GM19452 (cell line): Measurements from ENCODE around the gene TNFSF13.

Experiments
- ATAC-seq: cut with Tn5 transposase; IDR thresholded peaks from one replicate; pipeline ENCODE4 v1.9.1; 2021; ENCODE audit not compliant: unreplicated experiment

Gene TNFSF13

DNA sequence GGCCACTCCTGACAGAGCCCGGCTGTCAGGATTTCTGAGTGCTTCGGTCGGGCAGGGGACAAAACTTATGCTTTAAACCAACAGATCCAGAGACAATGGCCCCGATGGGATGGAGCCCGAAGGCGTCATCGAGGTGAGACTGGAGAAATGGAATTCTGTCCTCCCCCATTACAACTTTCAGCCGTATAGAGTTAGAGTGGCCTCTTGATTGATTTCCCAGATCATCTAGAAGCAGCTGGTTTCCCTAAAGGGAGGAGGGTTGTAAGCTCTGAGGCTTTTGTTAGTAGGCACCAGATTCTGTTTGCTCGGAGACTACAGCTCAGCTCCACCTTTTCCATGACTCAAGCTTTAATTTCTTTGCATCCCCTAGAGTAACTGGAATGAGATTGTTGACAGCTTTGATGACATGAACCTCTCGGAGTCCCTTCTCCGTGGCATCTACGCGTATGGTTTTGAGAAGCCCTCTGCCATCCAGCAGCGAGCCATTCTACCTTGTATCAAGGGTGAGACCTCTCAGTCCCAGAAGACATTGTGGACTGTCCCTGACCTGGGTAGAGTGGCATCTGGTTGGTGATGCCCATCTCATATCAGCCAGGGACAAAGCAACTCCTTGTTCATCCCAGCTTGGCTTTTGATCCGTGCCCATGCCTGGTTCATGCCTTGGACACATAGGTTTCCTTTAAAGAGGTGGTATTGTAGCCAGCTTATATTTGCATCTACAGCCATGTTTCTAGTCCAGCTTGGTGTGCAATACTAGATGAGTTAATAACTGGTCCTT is 15.8 kb downstream of the TNFSF13 start:
- ATAC-seq = no peak

GRCh38 chr17:7575481-7575883 is 16.9 kb downstream of the TNFSF13 start:
- ATAC-seq = no peak

DNA sequence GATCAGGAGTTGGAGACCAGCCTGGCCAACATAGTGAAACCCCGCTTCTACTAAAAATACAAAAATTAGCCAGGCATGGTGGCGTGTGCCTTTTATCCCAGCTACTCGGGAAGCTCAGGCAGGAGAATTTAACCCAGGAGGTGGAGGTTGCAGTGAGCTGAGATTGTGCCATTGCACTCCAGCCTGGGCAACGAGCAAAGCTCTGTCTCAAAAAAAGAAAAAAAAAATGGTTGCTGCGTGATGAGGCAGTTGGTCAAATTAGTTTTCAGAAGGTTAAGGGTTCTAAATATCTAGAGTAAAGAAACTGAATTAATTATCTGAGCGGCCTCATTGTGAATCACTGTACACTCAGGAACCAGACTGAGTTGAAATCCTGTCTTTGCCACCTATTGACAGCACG is 17.4 kb downstream of the TNFSF13 start:
- no peak for ATAC-seq

DNA sequence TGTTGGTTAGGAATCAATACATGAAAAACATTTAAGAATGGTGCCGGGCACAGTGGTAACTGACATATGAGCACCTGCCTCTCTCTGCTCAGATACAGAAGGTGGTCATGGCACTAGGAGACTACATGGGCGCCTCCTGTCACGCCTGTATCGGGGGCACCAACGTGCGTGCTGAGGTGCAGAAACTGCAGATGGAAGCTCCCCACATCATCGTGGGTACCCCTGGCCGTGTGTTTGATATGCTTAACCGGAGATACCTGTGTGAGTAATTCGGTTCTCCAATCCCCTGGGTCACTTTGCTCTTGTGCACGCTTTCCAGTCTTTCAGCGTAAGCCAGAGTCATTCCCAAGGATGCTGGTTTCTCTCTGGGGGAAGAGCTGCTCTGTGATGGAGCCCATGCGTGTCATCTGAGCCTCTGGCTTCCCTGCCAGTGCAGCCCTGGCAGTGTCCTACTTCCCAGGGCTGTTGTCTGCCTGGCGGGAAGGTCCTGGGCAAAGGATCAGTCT is 17.9 kb downstream of the TNFSF13 start:
- ATAC-seq = no peak

- ATAC-seq = no peak
Observed at GRCh38 chr17:7577327-7578199, 19.0 kb downstream of the TNFSF13 start.

GRCh38 chr17:7579001-7579833 is 20.7 kb downstream of the TNFSF13 start, which contains the start of gene CD68:
Gene CD68, plus strand, starts transcription at chr17:7579638. Its CDS starts 40 bp downstream, at chr17:7579678.
- peak; percentile 44 for ATAC-seq

GRCh38 chr17:7579834-7580603 is 21.5 kb downstream of the TNFSF13 start:
- ATAC-seq = no peak

DNA sequence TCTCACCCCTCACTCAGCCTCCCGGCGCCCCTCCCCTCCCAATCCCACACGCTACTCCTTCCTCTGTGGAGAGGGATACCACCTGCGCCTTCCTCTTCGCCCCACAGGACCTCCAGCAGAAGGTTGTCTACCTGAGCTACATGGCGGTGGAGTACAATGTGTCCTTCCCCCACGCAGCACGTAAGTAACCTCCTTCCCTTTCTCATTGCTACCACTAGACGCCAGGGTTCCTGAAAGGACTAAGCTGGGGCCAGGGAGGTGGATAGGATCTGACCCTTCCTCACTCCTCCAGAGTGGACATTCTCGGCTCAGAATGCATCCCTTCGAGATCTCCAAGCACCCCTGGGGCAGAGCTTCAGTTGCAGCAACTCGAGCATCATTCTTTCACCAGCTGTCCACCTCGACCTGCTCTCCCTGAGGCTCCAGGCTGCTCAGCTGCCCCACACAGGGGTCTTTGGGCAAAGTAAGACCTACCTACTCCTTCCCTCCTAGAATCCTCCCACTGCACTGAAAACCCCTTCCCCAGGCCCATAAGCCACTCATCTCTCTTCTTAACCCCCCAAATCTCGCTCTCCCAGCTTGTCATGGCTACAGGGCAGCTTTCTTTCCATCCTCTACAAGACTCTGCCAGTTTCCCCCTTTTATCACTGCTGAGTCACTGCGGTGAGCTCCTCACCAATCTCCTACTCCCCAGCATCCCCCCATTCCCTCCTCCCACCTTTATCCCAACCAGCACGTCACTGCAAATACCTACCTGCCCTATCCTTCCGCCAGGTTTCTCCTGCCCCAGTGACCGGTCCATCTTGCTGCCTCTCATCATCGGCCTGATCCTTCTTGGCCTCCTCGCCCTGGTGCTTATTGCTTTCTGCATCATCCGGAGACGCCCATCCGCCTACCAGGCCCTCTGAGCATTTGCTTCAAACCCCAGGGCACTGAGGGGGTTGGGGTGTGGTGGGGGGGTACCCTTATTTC is 22.3 kb downstream of the TNFSF13 start:
- ATAC-seq = no peak

GRCh38 chr17:7582396-7583252 is 24.1 kb downstream of the TNFSF13 start:
- ATAC-seq = no peak

GRCh38 chr17:7583253-7584109 is 24.9 kb downstream of the TNFSF13 start, which contains the start of gene MPDU1:
Gene MPDU1, plus strand, starts transcription at chr17:7583852. Its CDS starts 11 bp downstream, at chr17:7583863.
- peak; percentile 71 for ATAC-seq

GRCh38 chr17:7586673-7587419 is 28.3 kb downstream of the TNFSF13 start:
- no peak for ATAC-seq

- ATAC-seq = no peak
Observed at GRCh38 chr17:7587420-7588151, 29.0 kb downstream of the TNFSF13 start.

DNA sequence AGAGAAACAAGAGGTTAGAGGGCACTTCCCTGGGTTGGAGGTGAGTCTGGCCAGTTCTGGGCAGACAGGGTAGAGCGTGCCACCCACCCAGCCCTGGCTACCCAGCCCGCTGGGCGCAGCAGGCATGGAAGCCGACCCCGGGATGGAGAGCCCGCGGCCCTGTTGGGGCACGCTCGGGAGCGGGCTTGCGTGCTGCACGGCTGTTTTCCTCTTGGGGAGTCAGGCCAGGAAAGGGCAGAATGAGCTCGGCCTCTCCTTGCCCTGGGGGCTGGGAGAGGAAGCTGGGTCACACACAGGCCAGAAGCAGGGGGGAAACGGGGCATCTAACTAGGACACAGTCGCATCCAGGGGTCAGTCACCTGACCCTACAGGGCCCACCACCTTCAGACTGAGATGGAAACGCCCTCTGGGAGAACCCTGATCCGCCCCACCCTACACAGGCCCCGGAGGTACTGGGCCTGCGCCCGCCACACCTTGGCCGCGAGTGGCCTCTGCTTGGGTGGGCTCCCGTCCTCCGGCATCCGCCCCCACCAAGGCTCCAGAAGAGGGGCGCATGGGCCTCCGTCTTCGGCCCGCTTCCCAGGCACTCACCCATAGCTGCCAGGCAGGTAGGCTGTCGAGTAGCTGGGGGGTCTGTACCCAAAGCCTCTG is 30.1 kb downstream of the TNFSF13 start:
- no peak for ATAC-seq

- ATAC-seq = no peak
Observed at GRCh38 chr17:7589204-7589868, 30.8 kb downstream of the TNFSF13 start.
